Stimulated activated CD4-positive, alpha-beta T cell treated with anti-CD3 and anti-CD28 coated beads, Interleukin-15, amount 100 ng/mL, for 48 hours (primary cell): Measurements from ENCODE around the gene SF3B6.
"Not testable (repeated sequence)": the region's sequence is repeated elsewhere in the genome, so short reads cannot be mapped to it uniquely, and the experiment has no call there.

Source experiments
- DNase-seq, 2 donors: peaks; one replicate each; pipeline ENCODE4 v3.0.0-alpha.2; 2020; ENCODE audit warnings: low read depth in 2 of 2

The SF3B6 gene

DNA sequence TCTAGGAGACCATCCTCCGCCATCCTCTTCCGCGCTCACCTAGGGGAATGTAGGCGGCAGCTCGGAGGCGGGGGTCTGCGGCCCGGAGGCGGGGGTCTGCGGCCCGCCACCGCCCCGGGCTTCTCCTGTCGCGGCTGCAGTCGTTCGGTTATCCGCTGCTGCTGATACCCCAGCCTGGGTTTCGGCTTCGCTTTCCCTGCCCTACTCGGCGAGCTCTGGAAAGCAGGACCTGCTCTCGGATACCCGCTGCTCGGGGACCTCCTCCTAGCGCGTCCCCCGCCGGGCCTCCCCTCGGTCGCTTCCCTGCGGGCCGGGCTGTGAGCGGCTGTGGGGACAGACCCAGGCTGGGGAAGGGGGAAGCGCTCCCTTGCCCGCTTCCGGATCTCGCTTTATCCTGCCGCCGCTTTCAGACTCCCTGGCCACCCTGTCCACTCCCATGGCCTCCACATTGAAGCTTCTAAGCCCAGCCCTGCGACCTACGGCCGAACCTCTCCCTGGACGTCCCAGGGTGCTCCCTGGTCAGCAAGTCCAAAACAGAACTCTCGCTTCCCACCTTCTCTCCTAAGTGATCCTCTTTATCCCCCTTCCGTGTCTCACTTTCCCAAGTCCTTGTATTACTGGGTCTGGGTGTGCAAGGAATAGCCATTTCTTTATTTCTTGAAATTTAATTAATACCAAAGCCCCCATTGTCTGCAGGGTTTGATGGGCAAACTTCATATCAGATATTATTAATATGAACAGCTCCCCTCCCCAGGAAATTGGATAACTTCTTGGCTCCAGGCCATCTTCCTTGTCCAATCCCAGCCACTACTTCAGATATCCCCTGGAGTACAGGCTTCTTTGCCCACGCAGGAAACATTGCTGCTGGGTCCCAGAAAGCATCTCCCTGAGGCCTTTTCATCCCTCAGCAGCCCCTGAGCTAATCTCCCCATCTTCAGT lies 25.8 kb downstream of the SF3B6 start:
- no peak for DNase-seq

GRCh38 chr2:24049485-24050021 lies 26.6 kb downstream of the SF3B6 start, which contains the start of gene FKBP1B:
Gene FKBP1B, plus strand, starts transcription at chr2:24049741. Its CDS starts 109 bp downstream, at chr2:24049850.
- peak; percentile 13 to 53 for DNase-seq

DNA sequence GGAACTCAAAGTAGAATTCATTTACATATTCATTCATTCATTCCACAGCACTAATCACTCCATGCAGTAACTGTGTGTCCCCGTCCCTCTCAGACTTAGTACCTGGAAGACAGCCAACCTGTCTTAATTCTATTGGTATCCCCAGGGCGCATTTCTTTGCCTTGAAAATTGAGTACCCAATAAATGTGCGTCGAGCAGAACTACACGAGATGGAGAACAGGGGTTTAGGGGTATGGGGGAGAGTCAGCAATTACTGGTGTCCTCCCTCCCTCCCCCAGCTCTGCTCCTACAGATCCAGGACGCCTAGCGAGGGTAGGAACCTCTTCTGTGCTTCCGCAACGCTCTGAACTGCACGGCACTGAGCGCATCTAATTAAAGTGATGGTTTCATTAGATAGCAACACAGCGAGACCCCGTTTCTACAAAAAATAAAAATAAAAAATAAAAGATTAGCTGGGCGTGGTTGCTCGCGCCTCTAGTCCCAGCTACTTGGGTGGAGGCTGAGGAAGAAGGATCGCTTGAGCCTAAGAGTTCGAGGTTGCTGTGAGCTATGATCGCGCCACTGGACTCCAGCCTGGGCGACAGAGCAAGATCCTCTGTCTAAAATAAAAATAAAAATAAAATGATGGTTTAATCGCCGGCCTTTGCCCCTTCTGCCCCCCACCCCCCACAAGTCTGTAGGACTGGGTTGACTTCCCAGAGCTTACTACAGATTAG lies 27.2 kb downstream of the SF3B6 start:
- DNase-seq: no peak

DNA sequence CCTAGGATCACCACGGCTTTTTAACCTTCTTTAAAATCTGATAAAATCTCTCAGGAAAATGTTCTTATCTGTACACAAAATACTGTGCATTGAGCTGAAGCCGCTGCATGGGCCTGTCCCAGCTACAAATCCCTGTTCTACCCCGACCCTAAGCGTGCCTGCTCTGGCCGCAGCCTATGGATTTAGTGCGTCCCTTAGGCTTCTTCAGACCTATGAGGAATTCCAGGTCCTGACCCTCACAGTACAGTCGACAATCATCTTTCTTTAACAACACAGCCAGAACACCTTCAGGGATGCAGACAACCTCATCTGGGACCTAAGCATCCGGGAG lies 28.5 kb downstream of the SF3B6 start:
- DNase-seq: no peak

DNA sequence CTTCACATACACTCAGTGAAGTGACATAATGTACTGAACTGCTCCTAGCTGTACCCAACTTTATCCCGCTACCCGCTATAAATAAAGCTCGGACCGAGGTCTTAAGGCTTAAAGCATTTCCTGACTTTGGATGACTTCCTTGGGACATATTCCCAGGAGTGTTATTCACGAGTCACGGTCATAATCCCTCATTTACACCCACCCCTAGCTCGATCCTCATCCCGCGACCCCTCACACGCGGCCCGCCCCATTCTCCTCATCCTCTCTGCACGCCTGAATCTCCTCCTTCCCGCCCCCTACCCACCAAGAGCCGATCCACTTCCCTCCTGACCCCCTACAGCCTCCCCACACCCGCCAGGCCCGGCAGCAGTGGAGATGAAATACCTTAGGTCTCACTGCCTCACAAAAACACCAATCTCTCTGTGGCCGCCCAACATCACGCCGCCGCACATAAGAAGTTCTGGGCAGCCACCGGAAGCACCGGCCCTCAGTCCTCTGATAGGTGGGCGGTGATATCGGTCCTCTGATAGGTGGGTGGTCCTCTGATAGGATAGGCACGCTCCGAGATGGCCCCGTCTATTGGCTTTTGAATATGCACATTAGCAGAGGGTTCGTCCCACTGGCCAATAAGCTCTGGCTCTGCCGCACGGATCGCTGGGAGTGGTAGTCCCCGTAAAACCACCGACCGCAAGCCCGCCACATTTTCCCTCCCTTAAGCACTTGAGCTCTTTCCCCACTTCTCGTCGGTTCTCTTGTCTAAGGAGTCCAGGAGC lies 29.0 kb downstream of the SF3B6 start, which contains the start of gene WDCP:
WDCP (minus strand) TSS at position 462 of the 773 bp plus-strand sequence. CDS start 7,897 bp downstream, outside the sequence.
- peak; percentile 89 to 94 for DNase-seq

DNA sequence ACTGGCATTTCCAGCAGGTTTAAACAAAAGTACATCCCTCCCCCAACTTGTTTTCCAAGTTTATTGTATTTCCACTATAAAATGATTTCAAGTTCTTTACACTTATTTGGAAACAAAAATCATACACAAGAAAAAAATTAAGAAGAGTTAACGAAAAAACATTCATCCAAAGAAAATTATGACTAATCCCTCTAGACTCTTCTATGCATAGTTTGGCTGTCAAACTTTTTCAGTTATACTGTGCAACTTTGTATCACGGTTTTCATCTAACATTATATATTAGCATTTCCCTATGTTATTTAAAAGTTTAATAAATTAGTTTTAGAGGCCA lies 29.6 kb downstream of the SF3B6 start:
- no peak for DNase-seq

DNA sequence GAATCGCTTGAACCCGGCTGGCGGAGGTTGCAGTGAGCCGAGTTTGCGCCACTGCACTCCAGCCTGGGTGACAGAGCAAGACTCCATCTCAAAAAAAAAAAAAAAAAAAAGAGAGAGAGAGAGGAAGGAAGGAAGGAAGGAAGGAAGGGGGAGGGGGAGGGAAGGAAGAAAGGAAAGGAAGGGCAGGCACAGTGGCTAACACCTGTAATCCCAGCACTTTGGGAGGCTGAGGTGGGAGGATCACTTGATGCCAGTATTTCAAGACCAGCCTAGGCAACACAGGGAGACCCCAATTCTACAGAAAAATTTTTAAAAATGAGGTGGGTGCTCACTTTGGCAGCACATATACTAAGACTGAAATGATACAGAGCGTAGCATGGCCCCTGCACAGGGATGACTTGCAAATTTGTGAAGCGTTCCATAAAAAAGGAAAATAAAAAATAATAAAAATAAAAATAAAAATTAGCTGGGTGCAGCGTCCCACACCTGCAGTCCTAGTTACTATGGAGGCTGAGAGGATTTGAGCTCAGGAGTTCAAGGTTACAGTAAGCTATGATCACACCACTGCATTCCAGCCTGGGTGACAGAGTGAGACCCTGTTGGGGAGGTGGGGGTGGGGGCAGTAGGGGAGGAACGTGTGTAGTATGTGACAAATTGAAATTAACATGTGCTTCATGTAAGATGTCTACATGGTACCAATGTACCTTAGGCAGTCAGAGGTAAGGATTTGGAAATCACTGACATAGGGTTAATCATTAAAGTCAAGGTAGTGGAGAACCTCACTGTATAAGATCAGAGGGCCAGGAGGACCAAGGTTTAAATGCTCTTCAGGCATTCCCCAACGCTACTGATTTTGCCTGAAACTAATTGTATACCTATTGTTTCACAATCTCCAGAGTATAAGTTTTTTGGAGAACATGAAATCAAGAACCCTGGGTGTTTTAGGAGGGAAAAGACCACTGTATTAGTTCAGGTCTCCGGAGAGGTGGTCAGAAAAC lies 30.3 kb downstream of the SF3B6 start:
- DNase-seq: no peak

GRCh38 chr2:24043133-24043532 lies 33.0 kb downstream of the SF3B6 start:
- DNase-seq: not testable (repeated sequence)

GRCh38 chr2:24040511-24040910 lies 35.6 kb downstream of the SF3B6 start:
- DNase-seq: no peak

GRCh38 chr2:24038786-24039499 lies 37.2 kb downstream of the SF3B6 start:
- no peak for DNase-seq

- DNase-seq: no peak
These were observed 49.9 kb downstream of the SF3B6 start for GRCh38 chr2:24026233-24026632.

- DNase-seq: no peak
These were observed 51.0 kb downstream of the SF3B6 start for GRCh38 chr2:24024996-24025663.

DNA sequence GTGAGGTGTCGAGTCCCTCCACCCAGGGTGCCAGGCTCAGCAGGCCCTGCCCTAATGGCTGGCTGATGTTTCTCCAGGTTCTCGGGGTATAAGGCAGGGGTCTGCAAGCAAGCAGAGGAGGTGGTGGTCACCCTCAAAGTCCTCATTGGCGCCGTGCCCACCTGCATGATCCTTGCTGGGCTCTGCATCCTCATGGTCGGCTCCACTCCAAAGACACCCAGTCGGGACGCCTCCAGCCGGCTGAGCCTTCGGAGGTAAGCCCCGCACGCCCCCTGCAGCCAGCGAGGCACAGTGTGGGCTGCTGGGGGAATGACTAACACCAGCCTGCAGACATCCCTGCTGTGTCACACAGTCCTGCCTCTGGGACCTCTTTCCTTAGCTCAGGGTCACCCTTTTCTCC lies 52.1 kb downstream of the SF3B6 start:
- DNase-seq: no peak

- no peak for DNase-seq
These were observed 53.1 kb downstream of the SF3B6 start for GRCh38 chr2:24022975-24023575.

GRCh38 chr2:24022324-24022974 lies 53.7 kb downstream of the SF3B6 start:
- DNase-seq: no peak

DNA sequence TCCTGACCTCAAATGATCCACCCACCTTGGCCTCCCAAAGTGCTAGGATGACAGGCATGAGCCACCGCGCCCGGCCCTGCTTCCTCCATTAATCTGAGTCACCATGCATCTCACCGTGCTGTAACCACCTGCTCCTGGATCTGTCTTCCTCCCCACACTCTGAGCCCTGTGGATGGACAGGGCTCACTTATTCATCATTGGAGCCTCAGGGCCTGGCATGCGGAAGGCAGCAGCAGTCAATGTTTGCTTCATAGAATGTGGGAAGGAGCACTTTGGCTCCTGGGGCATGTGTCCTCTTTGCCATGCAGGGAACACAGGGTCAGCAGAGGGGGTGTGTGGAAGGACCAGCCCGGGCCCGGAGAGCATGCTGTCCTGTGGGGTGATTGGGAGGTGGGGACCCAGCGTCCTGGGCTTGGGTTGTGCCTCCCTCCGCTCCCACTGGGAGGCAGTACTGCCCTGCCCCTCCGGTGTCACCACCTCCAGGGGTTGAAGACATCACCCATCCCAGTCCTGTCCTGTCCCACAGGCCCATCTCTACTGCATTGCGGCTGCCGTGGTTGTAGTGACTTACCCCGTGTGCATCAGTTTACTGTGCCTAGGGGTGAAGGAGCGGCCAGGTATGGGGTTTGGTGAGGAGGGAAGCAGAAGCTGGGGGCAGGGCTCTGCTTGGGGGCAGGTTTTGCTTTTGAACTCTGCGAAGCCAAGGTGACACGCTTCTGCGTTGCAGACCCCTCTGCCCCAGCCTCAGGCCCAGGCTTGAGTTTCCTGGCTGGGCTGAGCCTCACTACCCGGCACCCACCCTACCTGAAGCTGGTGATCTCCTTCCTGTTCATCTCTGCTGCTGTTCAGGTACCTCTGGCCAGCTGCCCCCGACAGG lies 54.8 kb downstream of the SF3B6 start:
- DNase-seq: peak in 1 of 2 donors; percentile 7

DNA sequence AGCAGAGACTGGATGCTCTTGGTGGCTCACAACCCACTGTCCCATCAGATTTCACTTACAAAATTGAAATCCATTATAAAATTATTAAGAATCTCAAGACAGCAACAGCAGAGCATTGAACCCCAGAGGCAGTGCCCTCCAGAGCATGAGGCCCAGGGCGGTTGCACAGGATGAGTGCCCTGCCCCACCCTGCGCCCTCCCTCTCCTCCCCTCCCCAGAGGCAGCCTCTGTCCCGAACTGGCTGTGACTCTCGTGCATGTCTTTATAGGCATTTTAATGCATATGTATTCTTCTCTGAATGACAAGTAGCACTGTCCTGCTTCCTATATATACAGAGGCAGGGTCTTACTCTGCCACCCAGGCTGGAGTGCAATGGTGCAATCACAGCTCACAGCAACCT lies 55.9 kb downstream of the SF3B6 start:
- DNase-seq: no peak
